ENCODE measurements around the gene MSANTD1.
"Not testable (repeated sequence)": the region's sequence is repeated elsewhere in the genome, so short reads cannot be mapped to it uniquely, and the experiment has no call there.

The MSANTD1 gene

DNA sequence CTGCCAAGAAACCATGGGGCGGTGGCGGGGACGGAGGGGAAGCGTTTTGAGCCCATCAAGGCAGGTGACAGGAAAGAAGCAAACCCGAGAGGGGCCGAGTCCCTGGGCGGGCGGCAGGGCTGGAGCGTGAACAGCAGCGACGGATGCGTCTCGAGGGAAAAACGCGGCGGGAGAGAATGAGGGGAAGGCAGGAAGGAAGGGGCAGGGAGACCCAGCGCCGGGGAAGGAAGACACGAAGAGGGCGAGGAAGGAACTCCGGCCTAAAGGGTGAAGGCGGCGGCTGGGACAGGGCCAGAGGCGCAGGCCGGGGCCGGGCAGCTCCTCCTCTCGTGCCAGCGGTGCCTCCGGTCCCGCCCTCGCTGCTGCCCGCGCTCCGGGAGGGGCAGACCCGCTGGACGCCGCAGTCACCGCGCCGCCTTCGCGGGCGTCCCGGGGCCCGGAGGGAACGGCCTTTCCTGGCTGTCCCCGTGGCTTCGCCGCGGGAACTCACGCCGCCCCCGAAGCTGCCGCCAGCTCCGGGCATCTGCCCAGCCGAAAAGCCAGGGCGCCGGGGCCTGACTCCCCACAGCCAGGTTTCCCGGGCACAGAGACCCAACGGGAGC, 43.1 kb downstream of the MSANTD1 start:
- no peak for FAIRE-seq

- no peak for FAIRE-seq
Observed at GRCh38 chr4:3292571-3293400, 43.8 kb downstream of the MSANTD1 start, which contains the start of gene RGS12. TSS of gene RGS12 (plus strand) at chr4:3293021. CDS start at chr4:3316171, 23,150 bp downstream.

GRCh38 chr4:3293401-3294391, 44.7 kb downstream of the MSANTD1 start:
- FAIRE-seq = no peak

DNA sequence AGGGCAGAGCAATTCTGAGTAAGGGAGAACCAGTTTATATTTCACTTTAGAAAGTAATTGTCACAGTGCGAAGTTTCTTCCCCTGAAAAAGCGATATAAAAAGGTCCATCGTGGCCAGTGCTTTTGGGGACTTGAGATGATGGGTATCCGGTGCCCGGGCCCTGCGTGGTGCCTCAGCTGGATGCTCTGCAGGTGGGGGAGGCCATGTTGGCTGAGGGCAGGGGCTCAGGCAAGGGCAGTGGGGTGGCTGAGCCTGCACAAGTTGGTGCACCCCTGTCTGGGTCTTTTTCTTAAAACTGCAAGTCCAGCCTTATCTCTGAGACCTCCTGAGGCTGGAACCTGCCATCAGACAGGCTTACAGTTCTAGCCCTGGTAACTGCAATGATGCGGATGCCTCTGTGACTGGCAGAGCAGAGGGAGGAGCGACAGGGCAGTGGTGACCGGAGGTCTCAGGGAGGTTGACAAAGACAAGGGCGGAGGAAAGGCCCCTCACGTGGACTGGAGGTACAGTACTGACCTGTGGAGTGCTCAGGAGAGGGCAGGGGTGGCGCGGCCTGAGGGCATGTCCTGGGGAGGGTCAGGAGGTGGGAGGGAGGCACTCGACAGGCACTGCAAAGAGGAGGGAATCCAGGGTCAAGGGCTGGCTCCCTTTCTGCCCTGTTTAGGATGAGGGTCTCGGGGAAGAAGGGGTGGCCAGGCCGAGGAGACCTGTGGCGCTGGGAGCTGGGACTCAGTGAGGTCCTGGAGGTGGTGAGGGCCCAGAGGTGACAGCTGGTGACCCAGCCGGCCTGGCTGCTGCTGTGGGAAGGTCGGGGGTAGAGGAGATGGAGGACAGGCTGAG, 45.7 kb downstream of the MSANTD1 start:
- FAIRE-seq = no peak

DNA sequence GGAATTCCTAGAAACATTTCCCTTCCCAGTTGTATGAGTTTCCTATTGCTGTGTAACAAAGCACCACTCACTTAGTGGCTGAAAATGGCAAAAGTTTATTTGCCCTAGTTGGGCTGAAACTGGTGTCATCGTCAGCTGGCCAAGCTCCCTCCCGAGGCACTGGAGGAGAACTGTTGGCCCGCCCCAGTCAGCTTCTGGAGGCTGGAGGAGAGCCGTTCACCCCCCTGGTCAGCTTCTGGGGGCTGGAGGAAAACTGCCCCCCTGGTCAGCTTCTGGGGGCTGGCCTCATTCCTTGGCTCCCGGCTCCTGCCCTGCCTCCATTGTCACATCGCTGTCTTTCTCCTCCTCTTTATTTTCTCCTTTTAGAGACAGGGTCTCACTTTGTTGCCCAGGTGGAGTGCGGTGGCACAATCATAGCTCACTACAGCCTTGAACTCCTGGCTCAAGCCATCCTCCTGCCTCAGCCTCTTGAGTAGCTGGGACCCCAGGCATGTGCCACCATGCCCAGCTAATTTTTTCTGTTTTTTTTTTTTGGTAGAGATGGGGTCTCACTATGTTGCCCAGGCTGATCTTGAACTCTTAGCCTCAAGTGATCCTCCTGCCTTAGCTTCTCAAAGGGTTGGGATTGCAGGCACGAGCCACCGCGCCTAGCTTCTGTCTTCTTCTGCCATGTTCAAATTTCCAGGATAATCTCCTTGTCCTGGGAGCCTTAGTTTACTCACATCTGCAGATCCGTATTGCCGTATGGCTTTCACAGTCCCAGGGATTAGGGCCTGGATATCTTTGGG, 47.1 kb downstream of the MSANTD1 start:
- FAIRE-seq = no peak

GRCh38 chr4:3296651-3297050, 47.7 kb downstream of the MSANTD1 start:
- no peak for FAIRE-seq

- no peak for FAIRE-seq
Observed at GRCh38 chr4:3297066-3297859, 48.3 kb downstream of the MSANTD1 start.

DNA sequence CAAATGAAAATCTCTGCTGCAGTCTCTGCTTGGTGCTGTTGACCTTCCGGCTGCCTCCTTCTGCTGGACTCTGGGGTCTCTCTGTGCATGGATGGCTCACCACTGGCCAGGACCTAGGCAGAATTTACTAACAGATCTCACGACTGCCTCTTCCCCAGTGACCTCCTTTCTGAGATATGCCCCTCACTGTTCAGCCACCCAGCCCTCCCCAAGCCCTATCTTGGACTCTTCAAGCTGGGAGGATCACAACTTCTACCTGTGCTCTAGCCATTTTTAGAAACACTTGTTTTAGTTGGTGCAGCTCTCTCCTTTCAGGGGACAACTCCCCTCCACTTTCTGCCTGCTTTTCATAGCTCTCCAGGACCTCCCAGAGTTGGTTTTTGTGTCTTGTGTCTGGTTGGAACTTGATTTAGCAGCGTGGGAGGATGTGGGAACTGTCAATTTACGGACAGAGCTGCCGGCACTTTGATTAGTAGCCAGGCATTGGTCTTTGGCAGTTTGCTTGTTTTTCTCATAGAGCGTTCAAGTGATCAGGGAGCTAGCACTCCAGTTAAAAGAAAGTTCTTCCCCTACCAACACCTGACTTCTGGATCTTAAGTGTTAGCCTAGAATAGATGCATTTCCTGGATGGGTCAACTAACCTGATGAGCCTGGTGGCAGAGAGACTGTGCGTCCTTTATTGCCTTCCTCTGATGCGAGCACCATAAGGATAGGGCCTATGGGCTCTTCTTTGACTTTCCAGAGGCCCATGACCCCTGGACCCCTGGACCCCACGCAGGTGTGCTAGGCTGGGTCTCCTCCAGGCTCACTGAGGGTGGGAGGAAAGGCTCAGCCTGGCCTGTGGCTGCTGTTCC, 50.4 kb downstream of the MSANTD1 start:
- FAIRE-seq = no peak

DNA sequence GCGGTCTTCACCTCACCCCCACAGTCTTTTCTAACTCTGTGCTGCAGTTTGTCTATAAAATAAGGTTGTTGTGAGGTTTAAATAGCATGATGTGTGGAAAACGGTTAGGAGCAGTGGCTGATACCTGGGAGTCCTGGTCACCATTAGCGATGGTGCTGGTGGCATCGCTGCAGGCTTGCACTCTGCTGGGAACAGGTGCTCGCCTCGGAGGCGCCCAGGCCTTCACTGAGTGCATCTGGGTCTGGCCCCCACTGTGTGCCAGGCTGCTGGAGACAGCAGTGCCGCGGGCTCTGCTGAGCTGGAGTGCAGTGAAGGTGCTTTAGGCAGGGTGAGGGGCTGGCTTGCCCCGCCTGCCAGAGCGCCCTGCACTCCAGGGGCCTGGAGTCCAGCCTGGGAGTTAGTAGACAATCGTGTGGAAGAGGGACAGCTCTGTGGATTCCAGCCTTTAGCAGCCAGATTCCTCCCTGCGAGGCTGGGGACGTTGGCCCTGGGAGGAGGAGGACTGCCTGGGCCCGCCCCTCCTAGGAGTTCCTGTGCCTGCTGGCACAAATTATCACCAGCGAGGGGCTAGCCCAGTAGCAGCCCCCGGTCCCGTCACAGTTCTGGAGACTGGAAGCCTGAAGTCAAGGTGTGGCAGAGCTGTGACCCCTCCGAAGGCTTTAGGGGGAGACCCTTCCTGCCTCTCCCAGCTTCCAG, 51.2 kb downstream of the MSANTD1 start:
- FAIRE-seq = no peak

- not testable (repeated sequence) for FAIRE-seq
Observed at GRCh38 chr4:3300882-3301281, 51.9 kb downstream of the MSANTD1 start.

DNA sequence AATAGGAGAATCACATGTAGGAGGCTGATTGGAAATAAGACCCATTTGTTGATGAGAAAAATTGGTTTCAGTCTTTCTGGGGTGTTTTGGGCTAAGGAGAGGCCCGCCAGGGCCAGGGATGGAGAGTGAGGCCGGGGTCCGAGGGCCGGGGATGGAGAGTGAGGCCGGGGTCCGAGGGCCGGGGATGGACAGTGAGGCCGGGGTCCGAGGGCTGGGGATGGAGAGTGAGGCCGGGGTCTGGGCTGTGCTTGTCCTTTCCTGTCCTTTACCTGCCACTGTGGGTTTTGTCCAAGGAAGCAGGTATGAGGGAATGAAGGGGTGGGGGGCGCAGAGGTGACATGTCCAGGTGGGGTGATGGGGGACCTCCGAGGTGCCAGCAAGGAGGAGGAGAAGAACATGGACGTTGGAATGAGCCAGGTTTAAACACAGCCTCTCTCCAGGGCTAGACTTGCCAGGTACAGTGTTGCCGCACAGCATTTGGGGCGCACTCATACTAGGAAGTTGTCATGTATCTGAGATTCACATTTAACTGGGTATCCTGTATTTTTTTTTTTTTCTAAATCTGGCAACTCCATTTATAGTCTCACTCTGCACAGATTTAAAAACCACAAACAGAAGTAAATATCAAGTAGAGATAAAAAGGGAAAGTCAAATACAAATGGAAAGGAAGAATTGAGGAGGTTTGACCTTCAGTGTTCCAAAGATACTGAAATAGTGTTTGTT, 52.7 kb downstream of the MSANTD1 start:
- no peak for FAIRE-seq

GRCh38 chr4:3302173-3302785, 53.3 kb downstream of the MSANTD1 start:
- no peak for FAIRE-seq

- no peak for FAIRE-seq
Observed at GRCh38 chr4:3302786-3303564, 54.0 kb downstream of the MSANTD1 start.

GRCh38 chr4:3303565-3303824, 54.5 kb downstream of the MSANTD1 start:
- FAIRE-seq = no peak

- FAIRE-seq = no peak
Observed at GRCh38 chr4:3303923-3304710, 55.2 kb downstream of the MSANTD1 start.

Measured in colon (tissue), 2 donors.